Kidney (tissue), 14 donors: Measurements from ENCODE around the gene RWDD1. TPM values are rescaled to one million over a fixed set of nuclear protein-coding genes. Genes with fewer than 3 reads are reported as not detected.

Experiments
- DNase-seq, 5 donors: peaks; one replicate each; pipeline ENCODE4 v3.0.0-alpha.2; 2013 to 2020
- FAIRE-seq: peaks from 2 replicates; lab custom pipeline; 2012; peaks lifted over from hg19 to GRCh38; lab: Jason Lieb, UNC
- H3K27ac ChIP-seq, 2 donors: one replicate each; pipeline ENCODE4 v1.7.0; 2013; ENCODE audit warnings: low read depth in 2 of 2, low read length in 2 of 2, inconsistent platforms in 1 of 2
- H3K27me3 ChIP-seq: one replicate; pipeline ENCODE4 v1.7.1; 2013; ENCODE audit warnings: low read length, inconsistent platforms; ENCODE audit not compliant: control insufficient read depth, insufficient read depth
- H3K36me3 ChIP-seq, 3 donors: one replicate each; pipeline versions ENCODE4 v1.7.0 to v1.7.1; 2013; ENCODE audit warnings: low read length in 3 of 3, control low read depth in 1 of 3, inconsistent platforms in 1 of 3; ENCODE audit not compliant: insufficient read depth in 3 of 3, control insufficient read depth in 2 of 3
- H3K4me1 ChIP-seq, 3 donors: one replicate each; pipeline versions ENCODE4 v1.7.0 to v1.7.1; 2013; ENCODE audit warnings: low read length in 3 of 3, inconsistent platforms in 1 of 3, low read depth in 1 of 3; ENCODE audit not compliant: control insufficient read depth in 2 of 3, insufficient read depth in 2 of 3
- H3K4me3 ChIP-seq, 3 donors: one replicate each; pipeline versions ENCODE4 v1.7.0 to v1.8.1; 2013; ENCODE audit warnings: low read length in 3 of 3, control low read depth in 1 of 3, inconsistent platforms in 1 of 3
- H3K9ac ChIP-seq, 3 donors: one replicate each; pipeline versions ENCODE4 v1.7.0 to v1.7.1; 2013; ENCODE audit warnings: low read length in 3 of 3, control low read depth in 1 of 3, inconsistent platforms in 1 of 3
- H3K9me3 ChIP-seq, 3 donors: one replicate each; pipeline versions ENCODE4 v1.7.0 to v1.7.1; 2013; ENCODE audit warnings: low read length in 3 of 3, control low read depth in 1 of 3, inconsistent platforms in 1 of 3; ENCODE audit not compliant: control insufficient read depth in 2 of 3, insufficient read depth in 1 of 3
- intact Hi-C: fragments of 100-400 bp; cut with DNase I; formaldehyde crosslinking; loops from one replicate; pipeline ENCODE4 v1.11.1; 2022
- polyA plus RNA-seq: library from polyadenylated mRNA; stranded (reverse); fragments of 350-450 nt; fragmentation: Illumina TruSeq; extraction: RNeasy Lipid Tissue Mini Kit (QIAGEN cat#74804); gene quantifications from one replicate; pipeline ENCODE4 v1.2.3, GENCODE V29; 2014; ENCODE audit warnings: low read depth, low replicate concordance; ENCODE audit not compliant: insufficient read depth
- total RNA-seq: library from RNA; stranded (reverse); fragmentation: NEBNext Ultra II Directional; extraction: Animal tissue kit (Norgen Biotek cat#: 25700); gene quantifications from one replicate; pipeline ENCODE4 v1.2.1, GENCODE V29; 2021
- TF ChIP-seq, protein P1 (sequence below): IDR thresholded peaks from 3 replicates; pipeline ENCODE4 v1.5.1; 2012; ENCODE audit warnings: mild to moderate bottlenecking, moderate library complexity, borderline replicate concordance; ENCODE audit not compliant: insufficient read depth; ENCODE audit errors: extremely low read depth
- donor health status: control.
- donor health status: control.
- donor health status: control.
- donor health status: control.
- donor health status: control.
- donor health status: DM: yes; HTN: yes; CAD: no.
- donor health status: Normal renal cell carcinoma (clear cell type).

Gene RWDD1
- total and polyA plus RNA-seq, 2 donors from 2014 or later = 39.3 to 84.1 TPM

DNA sequence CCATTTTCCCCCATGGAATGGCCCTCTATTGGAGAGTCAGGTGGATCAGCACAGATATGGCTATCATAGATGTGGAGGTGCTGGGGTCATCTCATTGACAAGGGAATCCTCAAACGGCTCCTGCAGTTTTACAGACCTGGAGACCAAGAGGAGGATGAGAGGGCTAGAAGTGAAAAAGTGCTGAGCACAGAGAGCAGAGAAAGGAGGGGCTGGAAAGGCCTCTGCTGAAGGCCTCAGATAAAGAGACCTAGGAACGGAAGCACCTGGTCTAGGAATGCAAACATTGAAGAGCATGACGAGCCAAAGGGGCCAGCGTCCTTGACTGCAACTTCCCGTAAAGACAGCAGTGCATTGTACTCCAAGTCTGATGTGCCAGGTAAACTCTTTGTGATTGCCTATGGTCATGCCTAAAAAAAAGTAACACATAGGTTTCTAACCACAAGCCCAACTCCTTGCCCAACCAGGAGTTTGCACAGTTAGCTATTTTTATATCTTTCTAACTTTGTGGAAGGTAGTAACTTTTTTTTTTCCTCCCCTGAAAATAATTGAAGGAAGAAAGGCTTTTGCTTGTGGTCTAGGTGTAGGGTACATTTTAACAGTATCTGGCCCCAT is 60.2 kb downstream of the RWDD1 start:
- Histone ChIP-seq H3K27ac (no peak overlapping the region), H3K36me3 (peaks cover 0 to 2% (median 0%) of the 10 kb centered on the region in 3 donors), H3K9ac (no peak overlapping the region), H3K4me3 (no peak overlapping the region), H3K27me3 (no peaks in the 10 kb centered on the region), H3K4me1 (no peaks in the 10 kb centered on the region), H3K9me3 (no peaks in the 10 kb centered on the region)
- FAIRE-seq (no peak), DNase-seq (peak in 2 of 5 donors; percentile 34 to 47)
- TF ChIP-seq, protein P1, sequence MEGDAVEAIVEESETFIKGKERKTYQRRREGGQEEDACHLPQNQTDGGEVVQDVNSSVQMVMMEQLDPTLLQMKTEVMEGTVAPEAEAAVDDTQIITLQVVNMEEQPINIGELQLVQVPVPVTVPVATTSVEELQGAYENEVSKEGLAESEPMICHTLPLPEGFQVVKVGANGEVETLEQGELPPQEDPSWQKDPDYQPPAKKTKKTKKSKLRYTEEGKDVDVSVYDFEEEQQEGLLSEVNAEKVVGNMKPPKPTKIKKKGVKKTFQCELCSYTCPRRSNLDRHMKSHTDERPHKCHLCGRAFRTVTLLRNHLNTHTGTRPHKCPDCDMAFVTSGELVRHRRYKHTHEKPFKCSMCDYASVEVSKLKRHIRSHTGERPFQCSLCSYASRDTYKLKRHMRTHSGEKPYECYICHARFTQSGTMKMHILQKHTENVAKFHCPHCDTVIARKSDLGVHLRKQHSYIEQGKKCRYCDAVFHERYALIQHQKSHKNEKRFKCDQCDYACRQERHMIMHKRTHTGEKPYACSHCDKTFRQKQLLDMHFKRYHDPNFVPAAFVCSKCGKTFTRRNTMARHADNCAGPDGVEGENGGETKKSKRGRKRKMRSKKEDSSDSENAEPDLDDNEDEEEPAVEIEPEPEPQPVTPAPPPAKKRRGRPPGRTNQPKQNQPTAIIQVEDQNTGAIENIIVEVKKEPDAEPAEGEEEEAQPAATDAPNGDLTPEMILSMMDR = no peak
- intact Hi-C loops = no loop called here

DNA sequence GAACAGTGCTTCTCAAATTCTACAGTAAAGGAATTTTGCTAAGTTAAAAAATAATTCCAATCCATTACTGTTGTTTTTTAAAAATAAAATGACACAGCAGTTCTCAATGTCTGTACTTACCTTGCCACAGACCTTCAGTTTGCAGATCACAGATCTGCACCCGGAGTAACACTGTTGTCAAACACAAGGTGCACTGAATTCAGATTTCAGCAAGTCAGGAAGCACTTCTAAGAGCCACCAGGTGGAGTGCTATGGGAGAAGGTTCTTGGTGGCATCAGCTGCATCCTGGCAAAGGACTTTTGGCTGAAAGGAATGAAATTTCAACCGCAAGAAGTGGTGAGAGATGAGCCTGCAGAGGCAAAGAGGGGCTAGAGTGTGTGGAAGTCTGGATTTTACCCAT is 62.4 kb downstream of the RWDD1 start:
- DNase-seq (no peak), FAIRE-seq (no peak)
- peaks cover 0 to 2% (median 0%) of the 10 kb centered on the region in 3 donors for H3K36me3 ChIP-seq

More for the DNA sequence above, 62.4 kb downstream of the RWDD1 start:
- Histone ChIP-seq H3K9ac (no peak overlapping the region), H3K27me3 (no peaks in the 10 kb centered on the region), H3K27ac (no peak overlapping the region), H3K9me3 (no peaks in the 10 kb centered on the region), H3K4me1 (no peaks in the 10 kb centered on the region), H3K4me3 (no peak overlapping the region)
- TF ChIP-seq, protein P1 = no peak
- intact Hi-C loops = no loop called here

Other genes with a start within 250 kb of the RWDD1 start
- gene DSE, start 200.6 kb upstream of the RWDD1 start, total RNA-seq = 47.7 TPM
- 6.9 TPM for gene DSE, start 200.6 kb upstream of the RWDD1 start, polyA plus RNA-seq
- 8.2 TPM for gene CALHM6, start 110.1 kb upstream of the RWDD1 start, total RNA-seq
- 2.4 TPM for gene CALHM6, start 110.1 kb upstream of the RWDD1 start, polyA plus RNA-seq
- gene CALHM5, start 59.9 kb upstream of the RWDD1 start, total RNA-seq = 1.3 TPM
- gene CALHM5, start 59.9 kb upstream of the RWDD1 start, polyA plus RNA-seq = 2.1 TPM
- gene TRAPPC3L, start 25.8 kb upstream of the RWDD1 start, total RNA-seq = not detected
- not detected for gene TRAPPC3L, start 25.8 kb upstream of the RWDD1 start, polyA plus RNA-seq
- gene CALHM4, start 17.8 kb upstream of the RWDD1 start, total RNA-seq = not detected
- 0.60 TPM for gene CALHM4, start 17.8 kb upstream of the RWDD1 start, polyA plus RNA-seq
- gene RSPH4A, start 45.0 kb downstream of the RWDD1 start, total RNA-seq = 1.8 TPM
- 0.62 TPM for gene RSPH4A, start 45.0 kb downstream of the RWDD1 start, polyA plus RNA-seq
- gene ZUP1, start 97.3 kb downstream of the RWDD1 start, total RNA-seq = 11.6 TPM
- gene ZUP1, start 97.3 kb downstream of the RWDD1 start, polyA plus RNA-seq = 5.8 TPM
- gene KPNA5, start 109.7 kb downstream of the RWDD1 start, total RNA-seq = 18.2 TPM
- 2.5 TPM for gene KPNA5, start 109.7 kb downstream of the RWDD1 start, polyA plus RNA-seq
- gene FAM162B, start 194.2 kb downstream of the RWDD1 start, total RNA-seq = 4.3 TPM
- 5.8 TPM for gene FAM162B, start 194.2 kb downstream of the RWDD1 start, polyA plus RNA-seq